Mucosa of rectum (tissue), 2 donors: ENCODE measurements around the gene TP53BP2.
"Not testable (repeated sequence)": the region's sequence is repeated elsewhere in the genome, so short reads cannot be mapped to it uniquely, and the experiment has no call there.

ENCODE experiments used
- H3K27ac ChIP-seq, 2 donors: one replicate each; pipeline ENCODE4 v1.7.0; 2013; ENCODE audit warnings: inconsistent platforms in 2 of 2, low read depth in 2 of 2, low read length in 2 of 2
- H3K27me3 ChIP-seq, 2 donors: one replicate each; pipeline ENCODE4 v1.7.0; 2013; ENCODE audit warnings: low read length in 2 of 2; ENCODE audit not compliant: control insufficient read depth in 2 of 2, insufficient read depth in 2 of 2
- H3K36me3 ChIP-seq, 2 donors: one replicate each; pipeline ENCODE4 v1.7.0; 2013; ENCODE audit warnings: low read length in 2 of 2; ENCODE audit not compliant: control insufficient read depth in 2 of 2, insufficient read depth in 2 of 2
- H3K4me1 ChIP-seq, 2 donors: one replicate each; pipeline ENCODE4 v1.7.0; 2013; ENCODE audit warnings: low read length in 2 of 2, mild to moderate bottlenecking in 1 of 2; ENCODE audit not compliant: control insufficient read depth in 2 of 2, insufficient read depth in 2 of 2
- H3K4me3 ChIP-seq, 2 donors: one replicate each; pipeline ENCODE4 v1.7.0; 2013; ENCODE audit warnings: low read length in 2 of 2
- H3K9ac ChIP-seq, 2 donors: one replicate each; pipeline ENCODE4 v1.7.0; 2013; ENCODE audit warnings: low read length in 2 of 2, low read depth in 1 of 2, mild to moderate bottlenecking in 1 of 2
- H3K9me3 ChIP-seq, 2 donors: one replicate each; pipeline ENCODE4 v1.7.0; 2013; ENCODE audit warnings: low read length in 2 of 2; ENCODE audit not compliant: control insufficient read depth in 2 of 2
- donor health status: healthy.
- donor health status: Normal muscosa, but diverticular disease.

TP53BP2 gene

GRCh38 chr1:223845810-223846682 lies at the start of gene TP53BP2:
TP53BP2 (minus strand) TSS chr1:223845947; CDS start chr1:223845680, 267 bp downstream.
- Histone ChIP-seq H3K4me1 (peaks cover 10 to 12% of the 10 kb centered on the region in 2 donors), H3K9ac (peak within 1 kb of the TSS; percentile 83 to 96), H3K4me3 (peak within 1 kb of the TSS; percentile 86 to 93), H3K27ac (peak within 1 kb of the TSS; percentile 96 to 98), H3K36me3 (no peaks in the 10 kb centered on the region), H3K9me3 (no peaks in the 10 kb centered on the region), H3K27me3 (no peaks in the 10 kb centered on the region)

GRCh38 chr1:223890494-223890893 lies 44.7 kb upstream of the TP53BP2 start:
- H3K9ac ChIP-seq = not testable (repeated sequence)

GRCh38 chr1:223889319-223889718 lies 43.6 kb upstream of the TP53BP2 start:
- not testable (repeated sequence) for H3K9ac ChIP-seq, H3K9me3 ChIP-seq, H3K4me3 ChIP-seq, H3K36me3 ChIP-seq, H3K27ac ChIP-seq, H3K4me1 ChIP-seq, H3K27me3 ChIP-seq

More at GRCh38 chr1:223890494-223890893, 44.7 kb upstream of the TP53BP2 start:
- not testable (repeated sequence) for H3K36me3 ChIP-seq, H3K27me3 ChIP-seq, H3K4me3 ChIP-seq, H3K27ac ChIP-seq, H3K4me1 ChIP-seq, H3K9me3 ChIP-seq

GRCh38 chr1:223887747-223888418 lies 42.1 kb upstream of the TP53BP2 start:
- Histone ChIP-seq H3K9me3 (no peaks in the 10 kb centered on the region), H3K27me3 (no peaks in the 10 kb centered on the region), H3K36me3 (no peaks in the 10 kb centered on the region), H3K9ac (no peak overlapping the region), H3K4me1 (no peaks in the 10 kb centered on the region), H3K27ac (no peak overlapping the region), H3K4me3 (no peak overlapping the region)

GRCh38 chr1:223886516-223886921 lies 40.8 kb upstream of the TP53BP2 start:
- H3K4me3 ChIP-seq = no peak overlapping the region
- no peak overlapping the region for H3K27ac ChIP-seq
- H3K9ac ChIP-seq = no peak overlapping the region
- no peaks in the 10 kb centered on the region for H3K4me1 ChIP-seq
- H3K27me3 ChIP-seq = no peaks in the 10 kb centered on the region
- H3K9me3 ChIP-seq = no peaks in the 10 kb centered on the region
- H3K36me3 ChIP-seq = no peaks in the 10 kb centered on the region

- Histone ChIP-seq H3K27ac (no peak overlapping the region), H3K27me3 (no peaks in the 10 kb centered on the region), H3K9me3 (no peaks in the 10 kb centered on the region), H3K4me1 (no peaks in the 10 kb centered on the region), H3K9ac (no peak overlapping the region), H3K36me3 (no peaks in the 10 kb centered on the region), H3K4me3 (no peak overlapping the region)
These were observed 39.9 kb upstream of the TP53BP2 start for GRCh38 chr1:223885614-223886013.

GRCh38 chr1:223878598-223879325 lies 33.0 kb upstream of the TP53BP2 start:
- Histone ChIP-seq H3K4me3 (no peak overlapping the region), H3K27me3 (no peaks in the 10 kb centered on the region), H3K9ac (no peak overlapping the region), H3K36me3 (no peaks in the 10 kb centered on the region), H3K27ac (no peak overlapping the region), H3K9me3 (no peaks in the 10 kb centered on the region), H3K4me1 (no peaks in the 10 kb centered on the region)

- Histone ChIP-seq H3K27me3 (no peaks in the 10 kb centered on the region), H3K4me1 (no peaks in the 10 kb centered on the region), H3K4me3 (no peak overlapping the region), H3K9me3 (no peaks in the 10 kb centered on the region), H3K27ac (no peak overlapping the region), H3K36me3 (no peaks in the 10 kb centered on the region), H3K9ac (no peak overlapping the region)
These were observed 32.1 kb upstream of the TP53BP2 start for GRCh38 chr1:223877804-223878203.

GRCh38 chr1:223876590-223876989 lies 30.8 kb upstream of the TP53BP2 start:
- no peak overlapping the region for H3K27ac ChIP-seq
- no peak overlapping the region for H3K4me3 ChIP-seq
- no peaks in the 10 kb centered on the region for H3K27me3 ChIP-seq
- no peak overlapping the region for H3K9ac ChIP-seq
- no peaks in the 10 kb centered on the region for H3K36me3 ChIP-seq
- no peaks in the 10 kb centered on the region for H3K4me1 ChIP-seq
- no peaks in the 10 kb centered on the region for H3K9me3 ChIP-seq

GRCh38 chr1:223873044-223873443 lies 27.3 kb upstream of the TP53BP2 start:
- Histone ChIP-seq H3K4me3 (no peak overlapping the region), H3K27ac (no peak overlapping the region), H3K27me3 (no peaks in the 10 kb centered on the region), H3K9ac (no peak overlapping the region), H3K9me3 (no peaks in the 10 kb centered on the region), H3K4me1 (no peaks in the 10 kb centered on the region), H3K36me3 (no peaks in the 10 kb centered on the region)
